Hepatocyte (in vitro differentiated cells): ENCODE measurements around the gene MRTFA.

ENCODE experiments used
- EZH2 ChIP-seq: fragments of 200-600 bp; sonication (generic); IDR thresholded peaks from 2 replicates; pipeline ENCODE4 v1.6.1; 2016; ENCODE audit warnings: antibody characterized with exemption, mild to moderate bottlenecking, borderline replicate concordance
- TF ChIP-seq, protein P1 (sequence below): fragments of 200-600 bp; sonication (generic); IDR thresholded peaks from 2 replicates; pipeline ENCODE4 v1.5.1; 2016; ENCODE audit warnings: antibody characterized with exemption, mild to moderate bottlenecking; ENCODE audit not compliant: poor library complexity

DNA sequence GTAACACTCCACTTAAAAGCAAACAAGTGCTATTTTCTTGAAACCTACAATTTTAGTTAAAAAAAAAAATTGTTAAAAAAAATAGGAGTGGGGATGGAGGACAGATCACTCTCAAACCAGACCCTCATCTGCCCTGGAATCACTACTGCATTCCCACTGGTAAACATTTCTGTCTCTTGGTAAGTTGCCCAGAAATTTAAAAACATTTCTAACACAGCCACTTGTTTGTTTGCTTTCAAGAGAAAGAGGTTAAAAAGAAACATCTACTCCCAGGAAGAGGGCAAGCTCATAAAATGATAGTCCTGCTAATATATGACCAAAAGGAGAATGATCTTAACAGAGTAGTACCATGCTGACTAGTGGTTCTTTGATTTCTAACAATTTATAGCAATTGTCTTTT is 182.8 kb downstream of the MRTFA start:
- TF ChIP-seq, protein P1, sequence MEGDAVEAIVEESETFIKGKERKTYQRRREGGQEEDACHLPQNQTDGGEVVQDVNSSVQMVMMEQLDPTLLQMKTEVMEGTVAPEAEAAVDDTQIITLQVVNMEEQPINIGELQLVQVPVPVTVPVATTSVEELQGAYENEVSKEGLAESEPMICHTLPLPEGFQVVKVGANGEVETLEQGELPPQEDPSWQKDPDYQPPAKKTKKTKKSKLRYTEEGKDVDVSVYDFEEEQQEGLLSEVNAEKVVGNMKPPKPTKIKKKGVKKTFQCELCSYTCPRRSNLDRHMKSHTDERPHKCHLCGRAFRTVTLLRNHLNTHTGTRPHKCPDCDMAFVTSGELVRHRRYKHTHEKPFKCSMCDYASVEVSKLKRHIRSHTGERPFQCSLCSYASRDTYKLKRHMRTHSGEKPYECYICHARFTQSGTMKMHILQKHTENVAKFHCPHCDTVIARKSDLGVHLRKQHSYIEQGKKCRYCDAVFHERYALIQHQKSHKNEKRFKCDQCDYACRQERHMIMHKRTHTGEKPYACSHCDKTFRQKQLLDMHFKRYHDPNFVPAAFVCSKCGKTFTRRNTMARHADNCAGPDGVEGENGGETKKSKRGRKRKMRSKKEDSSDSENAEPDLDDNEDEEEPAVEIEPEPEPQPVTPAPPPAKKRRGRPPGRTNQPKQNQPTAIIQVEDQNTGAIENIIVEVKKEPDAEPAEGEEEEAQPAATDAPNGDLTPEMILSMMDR = no peak
- no peak for TF ChIP-seq EZH2
